ENCODE results near the gene CFAP210. TPM values are rescaled to one million over a fixed set of nuclear protein-coding genes. Genes with fewer than 3 reads are reported as not detected.
"Not testable (repeated sequence)": the region's sequence is repeated elsewhere in the genome, so short reads cannot be mapped to it uniquely, and the experiment has no call there.

The CFAP210 gene
- total RNA-seq, 1 donor from 2014 or later = not detected

- ATAC-seq (ENCODE audit: poor library complexity) (no peak), DNase-seq (no peak)
- intact Hi-C loops (cut with DNase I) = no loop called here
Measured at GRCh38 chr2:169647496-169647895, 46.7 kb downstream of the CFAP210 start.

GRCh38 chr2:169644173-169644572, 50.0 kb downstream of the CFAP210 start:
- no peak for DNase-seq
- intact Hi-C loops (cut with DNase I) = no loop called here
- no peak for ATAC-seq (ENCODE audit: poor library complexity)

GRCh38 chr2:169641464-169641863, 52.7 kb downstream of the CFAP210 start:
- ATAC-seq (ENCODE audit: poor library complexity) (no peak), DNase-seq (no peak)
- intact Hi-C loops (cut with DNase I) = no loop called here

- no peak for ATAC-seq (ENCODE audit: poor library complexity)
- intact Hi-C loops (cut with DNase I) = no loop called here
- no peak for DNase-seq
Measured at GRCh38 chr2:169640104-169640503, 54.1 kb downstream of the CFAP210 start.

- DNase-seq = no peak
- intact Hi-C loops (cut with DNase I) = no loop called here
- ATAC-seq (ENCODE audit: poor library complexity) = no peak
Measured at GRCh38 chr2:169637620-169638019, 56.6 kb downstream of the CFAP210 start.

GRCh38 chr2:169636440-169637097, 57.6 kb downstream of the CFAP210 start:
- ATAC-seq (ENCODE audit: poor library complexity) = no peak
- intact Hi-C loops (cut with DNase I) = no loop called here
- DNase-seq = no peak

- ATAC-seq (ENCODE audit: poor library complexity) = no peak
- intact Hi-C loops (cut with DNase I) = no loop called here
- no peak for DNase-seq
Measured at GRCh38 chr2:169625781-169626180, 68.4 kb downstream of the CFAP210 start.

GRCh38 chr2:169623235-169623634, 71.0 kb downstream of the CFAP210 start:
- DNase-seq (no peak), ATAC-seq (ENCODE audit: poor library complexity) (no peak)
- intact Hi-C loops (cut with DNase I) = no loop called here

- intact Hi-C loops (cut with DNase I) = no loop called here
- ATAC-seq (ENCODE audit: poor library complexity) (no peak), DNase-seq (no peak)
Measured at GRCh38 chr2:169620509-169620908, 73.7 kb downstream of the CFAP210 start.

GRCh38 chr2:169619946-169620345, 74.3 kb downstream of the CFAP210 start:
- DNase-seq (no peak), ATAC-seq (ENCODE audit: poor library complexity) (no peak)
- intact Hi-C loops (cut with DNase I) = no loop called here

- intact Hi-C loops (cut with DNase I); ATAC-seq (ENCODE audit: poor library complexity): not testable (repeated sequence)
Measured at GRCh38 chr2:169615982-169616381, 78.2 kb downstream of the CFAP210 start.

GRCh38 chr2:169613876-169614275, 80.3 kb downstream of the CFAP210 start:
- DNase-seq (no peak), ATAC-seq (ENCODE audit: poor library complexity) (no peak)
- intact Hi-C loops (cut with DNase I) = no loop called here

More at GRCh38 chr2:169615982-169616381, 78.2 kb downstream of the CFAP210 start:
- DNase-seq = not testable (repeated sequence)

GRCh38 chr2:169609264-169609663, 84.9 kb downstream of the CFAP210 start:
- ATAC-seq (ENCODE audit: poor library complexity) (no peak), DNase-seq (no peak)
- intact Hi-C loops (cut with DNase I) = no loop called here

- intact Hi-C loops (cut with DNase I) = no loop called here
- DNase-seq = no peak
Measured at GRCh38 chr2:169599568-169599967, 94.6 kb downstream of the CFAP210 start.

GRCh38 chr2:169598982-169599381, 95.2 kb downstream of the CFAP210 start:
- DNase-seq (no peak), ATAC-seq (ENCODE audit: poor library complexity) (no peak)

More at GRCh38 chr2:169599568-169599967, 94.6 kb downstream of the CFAP210 start:
- ATAC-seq (ENCODE audit: poor library complexity) = no peak

GRCh38 chr2:169596546-169596945, 97.7 kb downstream of the CFAP210 start:
- intact Hi-C loops (cut with DNase I); ATAC-seq (ENCODE audit: poor library complexity): not testable (repeated sequence)

More at GRCh38 chr2:169598982-169599381, 95.2 kb downstream of the CFAP210 start:
- intact Hi-C loops (cut with DNase I) = no loop called here

More at GRCh38 chr2:169596546-169596945, 97.7 kb downstream of the CFAP210 start:
- not testable (repeated sequence) for DNase-seq

Other genes starting within 250 kb of the CFAP210 start
- 7.4 TPM for gene BBS5, start 214.9 kb downstream of the CFAP210 start, total RNA-seq
- 139 TPM for gene KLHL41, start 184.7 kb downstream of the CFAP210 start, total RNA-seq
- 111 TPM for gene FASTKD1, start 120.5 kb downstream of the CFAP210 start, total RNA-seq
- 35.5 TPM for gene PPIG, start 110.1 kb downstream of the CFAP210 start, total RNA-seq
- 3.3 TPM for gene PHOSPHO2, start 64 bp upstream of the CFAP210 start, total RNA-seq
- 23.0 TPM for gene KLHL23, start 39.4 kb upstream of the CFAP210 start, total RNA-seq
- 45.4 TPM for gene SSB, start 104.5 kb upstream of the CFAP210 start, total RNA-seq
- 69.1 TPM for gene METTL5, start 130.5 kb upstream of the CFAP210 start, total RNA-seq
- 112 TPM for gene UBR3, start 133.0 kb upstream of the CFAP210 start, total RNA-seq

All from Right ventricle myocardium superior (tissue), 1 donor.